GM18505 (cell line): Measurements from ENCODE around the gene GLYR1.

ENCODE experiments used
- ATAC-seq: cut with Tn5 transposase; IDR thresholded peaks from one replicate; pipeline ENCODE4 v1.9.1; 2021; ENCODE audit not compliant: unreplicated experiment
- POLR2A ChIP-seq: IDR thresholded peaks from 4 replicates; pipeline ENCODE4 v1.6.1; 2011; ENCODE audit warnings: borderline replicate concordance; ENCODE audit not compliant: insufficient read depth, insufficient read length; ENCODE audit errors: extremely low read depth

The GLYR1 gene

GRCh38 chr16:4825196-4825595, 21.9 kb downstream of the GLYR1 start:
- no peak for ATAC-seq
- TF ChIP-seq POLR2A: no peak

GRCh38 chr16:4820652-4821051, 26.4 kb downstream of the GLYR1 start:
- no peak for ATAC-seq
- TF ChIP-seq POLR2A: no peak

- ATAC-seq: no peak
- TF ChIP-seq POLR2A: no peak
These were observed 32.4 kb downstream of the GLYR1 start for GRCh38 chr16:4814542-4815173.

GRCh38 chr16:4814046-4814445, 33.0 kb downstream of the GLYR1 start:
- ATAC-seq: no peak
- no peak for TF ChIP-seq POLR2A

- ATAC-seq: no peak
- TF ChIP-seq POLR2A: no peak
These were observed 33.7 kb downstream of the GLYR1 start for GRCh38 chr16:4813251-4814003.

- ATAC-seq: no peak
These were observed 35.3 kb downstream of the GLYR1 start for GRCh38 chr16:4811773-4812172.

GRCh38 chr16:4811242-4811641, 35.8 kb downstream of the GLYR1 start:
- TF ChIP-seq POLR2A: no peak
- ATAC-seq: no peak

More at GRCh38 chr16:4811773-4812172, 35.3 kb downstream of the GLYR1 start:
- TF ChIP-seq POLR2A: no peak

- ATAC-seq: no peak
- TF ChIP-seq POLR2A: no peak
These were observed 40.8 kb downstream of the GLYR1 start for GRCh38 chr16:4806280-4806679.

GRCh38 chr16:4805231-4805630, 41.9 kb downstream of the GLYR1 start:
- no peak for TF ChIP-seq POLR2A
- ATAC-seq: no peak

- no peak for TF ChIP-seq POLR2A
- ATAC-seq: no peak
These were observed 43.0 kb downstream of the GLYR1 start for GRCh38 chr16:4803898-4804762.

- TF ChIP-seq POLR2A: no peak
- no peak for ATAC-seq
These were observed 43.7 kb downstream of the GLYR1 start for GRCh38 chr16:4803401-4803844.

GRCh38 chr16:4802659-4803287, 44.3 kb downstream of the GLYR1 start:
- ATAC-seq: peak; percentile 86
- TF ChIP-seq POLR2A: peak; percentile 35
